K562 (cell line): ENCODE data around the gene SLC12A9. TPM values are rescaled to one million over a fixed set of nuclear protein-coding genes. Genes with fewer than 3 reads are reported as not detected.
A peak's percentile ranks its signal among the peaks of the same experiment; 100 is the strongest.

Experiments used
- ARID1B ChIP-seq: fragments of 450-650 bp; IDR thresholded peaks from 2 replicates; pipeline ENCODE4 v1.6.1; 2016; ENCODE audit warnings: antibody characterized with exemption, mild to moderate bottlenecking, inconsistent platforms
- DDX20 ChIP-seq: fragments of 450-650 bp; IDR thresholded peaks from 2 replicates; pipeline ENCODE4 v1.6.1; 2016; ENCODE audit warnings: missing genetic modification characterization, low read depth, mild to moderate bottlenecking, missing compliant biosample characterization, moderate library complexity
- DEAF1 ChIP-seq: fragments of 450-650 bp; formaldehyde crosslinking; IDR thresholded peaks from 2 replicates; pipeline ENCODE4 v1.4.0; 2020; ENCODE audit warnings: mild to moderate bottlenecking, moderate library complexity
- EP400 ChIP-seq: fragments of 450-650 bp; IDR thresholded peaks from 2 replicates; pipeline ENCODE4 v1.6.1; 2017; ENCODE audit warnings: antibody characterized with exemption, mild to moderate bottlenecking, moderate library complexity
- ETV1 ChIP-seq: fragments of 450-650 bp; conservative IDR thresholded peaks from 2 replicates; pipeline ENCODE4 v1.6.1; 2016; ENCODE audit warnings: missing genetic modification characterization, control low read depth, low read depth, missing compliant biosample characterization
- GABPA ChIP-seq: fragments of 200-800 bp; sonication (Bioruptor generic); conservative IDR thresholded peaks from 2 replicates; pipeline ENCODE4 v1.6.1; 2016; ENCODE audit warnings: low read depth, missing genetic modification characterization, missing compliant biosample characterization
- HCFC1 ChIP-seq: IDR thresholded peaks from 2 replicates; pipeline ENCODE4 v1.6.1; 2012; ENCODE audit warnings: low read depth, low read length, improper control_type of control experiment
- HNRNPK ChIP-seq: fragments of 200-400 bp; formaldehyde crosslinking; IDR thresholded peaks from one replicate; pipeline ENCODE4 v1.6.1; 2018; ENCODE audit warnings: mild to moderate bottlenecking, low read depth, low read length; ENCODE audit not compliant: poor library complexity, severe bottlenecking
- HNRNPLL ChIP-seq: fragments of 200-400 bp; formaldehyde crosslinking; IDR thresholded peaks from 2 replicates; pipeline ENCODE4 v1.6.1; 2017; ENCODE audit warnings: low read length, low read depth, mild to moderate bottlenecking; ENCODE audit not compliant: poor library complexity, severe bottlenecking
- MEF2D ChIP-seq: conservative IDR thresholded peaks from 2 replicates; pipeline ENCODE4 v1.6.1; 2016; ENCODE audit warnings: low read depth, missing genetic modification characterization, missing compliant biosample characterization
- NR3C1 ChIP-seq: sonication (generic); formaldehyde crosslinking; IDR thresholded peaks from 2 replicates; pipeline ENCODE4 v1.8.1; 2022; ENCODE audit warnings: missing genetic modification reagents
- NRF1 ChIP-seq, 2 experiments: fragments of 450-650 bp; IDR thresholded peaks in 1 of 2; conservative IDR thresholded peaks in 1 of 2; 2 replicates each; pipeline ENCODE4 v1.6.1; 2014; ENCODE audit warnings: mild to moderate bottlenecking in 2 of 2
- PHTF2 ChIP-seq: fragments of 250-450 bp; sonication (Bioruptor Pico); IDR thresholded peaks from 2 replicates; pipeline ENCODE4 v1.5.0; 2021; ENCODE audit warnings: mild to moderate bottlenecking
- POLR2AphosphoS5 ChIP-seq: IDR thresholded peaks from 2 replicates; pipeline ENCODE4 v1.6.1; 2011; ENCODE audit warnings: mild to moderate bottlenecking, low read depth, low read length, moderate library complexity; ENCODE audit not compliant: control insufficient read depth, insufficient read depth
- SMARCB1 ChIP-seq: IDR thresholded peaks from 2 replicates; pipeline ENCODE4 v1.6.1; 2011; ENCODE audit warnings: improper control_type of control experiment, low read depth; ENCODE audit not compliant: insufficient read length
- TARDBP ChIP-seq: fragments of 450-650 bp; IDR thresholded peaks from 2 replicates; pipeline ENCODE4 v1.6.1; 2016
- TCF3 ChIP-seq: sonication (generic); formaldehyde crosslinking; IDR thresholded peaks from 2 replicates; pipeline ENCODE4 v1.4.0; 2020; ENCODE audit warnings: mild to moderate bottlenecking, missing genetic modification reagents
- TOE1 ChIP-seq, 2 experiments: fragments of 450-650 bp in 1 of 2; sonication (generic) in 1 of 2; formaldehyde crosslinking in 1 of 2; IDR thresholded peaks; 2 replicates each; pipeline versions ENCODE4 v1.7.1 to v1.8.0; 2016 to 2022; ENCODE audit warnings: borderline replicate concordance in 2 of 2, mild to moderate bottlenecking in 2 of 2, antibody characterized with exemption in 1 of 2, inconsistent platforms in 1 of 2, low read depth in 1 of 2, missing genetic modification reagents in 1 of 2, moderate library complexity in 1 of 2
- TRIM24 ChIP-seq, 2 experiments: fragments of 450-650 bp; IDR thresholded peaks; 2 replicates each; pipeline ENCODE4 v1.6.1; 2016
- XRCC4 ChIP-seq: IDR thresholded peaks from one replicate; pipeline ENCODE4 v1.6.1; 2011; ENCODE audit not compliant: insufficient read depth, insufficient read length; ENCODE audit errors: extremely low read depth
- ZBTB7A ChIP-seq: IDR thresholded peaks from 2 replicates; pipeline ENCODE4 v1.6.1; 2011; ENCODE audit warnings: low read depth, mild to moderate bottlenecking, low read length, moderate library complexity, borderline replicate concordance; ENCODE audit not compliant: control insufficient read depth
- ZNF224 ChIP-seq: sonication (generic); formaldehyde crosslinking; IDR thresholded peaks from 2 replicates; pipeline ENCODE4 v1.8.0; 2022; ENCODE audit warnings: mild to moderate bottlenecking, missing genetic modification reagents
- ZNF232 ChIP-seq: sonication (generic); formaldehyde crosslinking; IDR thresholded peaks from 2 replicates; pipeline ENCODE4 v1.8.0; 2022; ENCODE audit warnings: mild to moderate bottlenecking, missing genetic modification reagents
- ZNF24 ChIP-seq: fragments of 450-650 bp; IDR thresholded peaks from 2 replicates; pipeline ENCODE4 v1.6.1; 2016
- ZNF57 ChIP-seq: fragments of 450-650 bp; formaldehyde crosslinking; IDR thresholded peaks from 2 replicates; pipeline ENCODE4 v1.4.0; 2020; ENCODE audit warnings: mild to moderate bottlenecking, moderate library complexity
- polyA plus RNA-seq, 8 experiments: library from polyadenylated mRNA; depleted of rRNA in 4 of 8; stranded (reverse) in 5 of 8; unstranded in 3 of 8; fragments of >200 nt; fragmentation: Nextera tagmentation in 2 of 8; fragmentation: Illumina TruSeq in 1 of 8; extraction: Ambion mirVana in 2 of 8; extraction: Trizol in 1 of 8; gene quantifications; 2 replicates each; pipeline versions ENCODE4 v1.2.1 to v1.2.3, GENCODE V29; 2011 to 2014; ENCODE audit warnings: inconsistent platforms in 1 of 8, missing spikeins in 1 of 8
- total RNA-seq, 7 experiments: library from RNA; depleted of rRNA in 6 of 7; stranded (reverse); fragments of >200 nt in 6 of 7; fragmentation: Illumina TruSeq in 2 of 7; extraction: Trizol in 2 of 7; gene quantifications; 2 replicates each; pipeline versions ENCODE4 v1.2.1 to v1.2.3, GENCODE V29; 2011 to 2021; ENCODE audit warnings: low replicate concordance in 1 of 7
- TF ChIP-seq, protein P1 (sequence below): fragments of 250-450 bp; sonication (Bioruptor Pico); IDR thresholded peaks from 2 replicates; pipeline ENCODE4 v1.8.0; 2021; ENCODE audit warnings: mild to moderate bottlenecking, moderate library complexity

The SLC12A9 gene
- total and polyA plus RNA-seq, 9 of the 15 experiments (the other 6 are each of a cell fraction or from before 2014, with no cell fraction given) = 0.06 to 20.2 (median 10.7) TPM

DNA sequence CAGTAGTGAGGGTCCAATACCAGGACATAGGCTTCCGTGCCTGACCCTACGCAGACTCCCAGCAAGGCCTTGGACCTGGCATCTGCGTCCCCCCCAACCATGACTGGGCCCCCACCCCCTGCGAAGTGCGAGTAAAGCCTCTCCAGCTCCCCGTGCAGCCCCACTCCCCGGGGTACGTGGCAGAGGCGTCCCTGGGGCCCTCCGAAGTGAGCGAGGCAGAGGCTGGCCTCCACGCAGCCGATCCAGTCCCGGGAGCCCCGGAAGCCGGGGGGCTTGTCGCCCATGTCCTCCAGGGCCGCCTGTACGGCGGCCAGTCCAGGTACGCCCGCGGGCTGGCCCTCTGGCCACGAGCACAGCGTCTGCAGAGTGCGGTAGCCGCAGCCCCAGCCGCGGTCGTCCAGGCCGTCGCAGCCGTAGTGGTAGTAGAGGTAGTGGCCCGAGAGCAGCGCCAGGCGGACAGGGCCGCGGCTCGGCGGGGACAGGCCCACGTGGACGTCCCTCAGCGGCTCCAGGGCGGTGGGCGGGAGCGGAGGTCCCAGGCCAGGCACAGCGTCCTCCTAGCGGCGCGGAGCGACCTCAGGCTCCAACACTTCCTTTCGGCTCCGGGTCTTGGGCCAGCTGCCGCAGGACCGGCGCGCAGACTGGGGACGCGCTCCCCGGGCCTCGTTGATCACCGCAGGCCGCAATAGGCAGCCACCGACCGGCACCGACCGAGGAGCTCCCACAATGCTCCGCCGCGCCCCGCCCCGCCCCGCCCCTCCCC is 36.7 kb downstream of the SLC12A9 start, which contains the start of gene UFSP1 (continued):
- no peak for TF ChIP-seq ARID1B
- no peak for TF ChIP-seq TRIM24 (IDR thresholded peaks at IDR 0.05)
- no peak for TF ChIP-seq DDX20 (tag)
- 0 out of 2 replicates have a peak, but pooled peaks have one; percentile 25 for TF ChIP-seq TCF3
- TF ChIP-seq HNRNPK = peak; percentile 97
- peak; percentile 56 for TF ChIP-seq ZBTB7A
- 0 out of 2 replicates have a peak, but pooled peaks have one; percentile 44 for TF ChIP-seq ZNF224
- TF ChIP-seq POLR2AphosphoS5 = no peak
- TF ChIP-seq HCFC1 = peak; percentile 41; the same call in 1 of the 2 replicates
- TF ChIP-seq ETV1 = no peak
- no peak for TF ChIP-seq DEAF1 (CRISPR knock-in tag)
- peak; percentile 24; the same call in 1 of the 2 replicates for TF ChIP-seq TOE1 (IDR thresholded peaks at IDR 0.05; ENCODE audit: borderline replicate concordance)
- 0 out of 2 replicates have a peak, but pooled peaks have one; percentile 73 for TF ChIP-seq TOE1 (CRISPR knock-in tag; IDR thresholded peaks at IDR 0.05; ENCODE audit: borderline replicate concordance, low read depth)
- no peak for TF ChIP-seq SMARCB1
- TF ChIP-seq NRF1 (conservative IDR thresholded peaks at IDR 0.05 in 1 of 2, IDR thresholded peaks at IDR 0.05 in 1 of 2) = no peak
- TF ChIP-seq TARDBP = no peak
- TF ChIP-seq PHTF2 = no peak
- no peak for TF ChIP-seq GABPA (tag)
- peak; percentile 7 for TF ChIP-seq HNRNPLL
- peak; percentile 58; the same call in 1 of the 2 replicates for TF ChIP-seq NR3C1 (CRISPR knock-in tag)
- no peak for TF ChIP-seq ZNF57 (CRISPR knock-in tag)
- TF ChIP-seq EP400 = peak; percentile 97
- peak; percentile 93 for TF ChIP-seq ZNF232 (CRISPR knock-in tag)
- no peak for TF ChIP-seq ZNF24
- TF ChIP-seq XRCC4 = no peak
- TF ChIP-seq, protein P1, sequence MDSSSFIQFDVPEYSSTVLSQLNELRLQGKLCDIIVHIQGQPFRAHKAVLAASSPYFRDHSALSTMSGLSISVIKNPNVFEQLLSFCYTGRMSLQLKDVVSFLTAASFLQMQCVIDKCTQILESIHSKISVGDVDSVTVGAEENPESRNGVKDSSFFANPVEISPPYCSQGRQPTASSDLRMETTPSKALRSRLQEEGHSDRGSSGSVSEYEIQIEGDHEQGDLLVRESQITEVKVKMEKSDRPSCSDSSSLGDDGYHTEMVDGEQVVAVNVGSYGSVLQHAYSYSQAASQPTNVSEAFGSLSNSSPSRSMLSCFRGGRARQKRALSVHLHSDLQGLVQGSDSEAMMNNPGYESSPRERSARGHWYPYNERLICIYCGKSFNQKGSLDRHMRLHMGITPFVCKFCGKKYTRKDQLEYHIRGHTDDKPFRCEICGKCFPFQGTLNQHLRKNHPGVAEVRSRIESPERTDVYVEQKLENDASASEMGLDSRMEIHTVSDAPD (CRISPR knock-in tag) = no peak
- TF ChIP-seq MEF2D = no peak
